ENCODE data around the gene TPST2. TPM values are rescaled to one million over a fixed set of nuclear protein-coding genes. Genes with fewer than 3 reads are reported as not detected.

Gene TPST2
- total and polyA plus RNA-seq, 10 of the 15 experiments (the other 5 are each of a cell fraction or from before 2014, with no cell fraction given) = 6.3 to 33.7 (median 28.4) TPM

- intact Hi-C loops (cut with micrococcal nuclease; ENCODE audit: unreplicated experiment) = no loop called here
- Histone ChIP-seq H3K9me3 (replicated peaks; ENCODE audit: control insufficient read depth, insufficient read depth, low read length) (no peaks in the 10 kb centered on the region), H3K4me1 (ENCODE audit: control insufficient read depth, insufficient read depth, low read length) (peaks cover 34% of the 10 kb centered on the region), H3K79me2 (ENCODE audit: control insufficient read depth, insufficient read depth, low read length) (peaks cover 35% of the 10 kb centered on the region), H3K36me3 (ENCODE audit: control insufficient read depth in 2 of 2, insufficient read depth in 2 of 2, low read length in 1 of 2) (peaks cover 2 to 9% of the 10 kb centered on the region in 2 experiments), H3K4me2 (ENCODE audit: control insufficient read depth, insufficient read depth) (0 out of 2 replicates have a peak overlapping the region, but pooled peaks have one; percentile 12), H3K4me3 (no peak overlapping the region), H4K20me1 (ENCODE audit: control insufficient read depth, insufficient read depth) (no peaks in the 10 kb centered on the region), H2AFZ (ENCODE audit: control insufficient read depth, low read depth, low read length) (no peak overlapping the region), H3K9ac (ENCODE audit: control insufficient read depth, insufficient read depth, low read length) (no peak overlapping the region), H3K27me3 (replicated peaks in 1 of 2; ENCODE audit: control insufficient read depth in 2 of 2, insufficient read depth in 2 of 2, low read length in 1 of 2) (no peaks in the 10 kb centered on the region), H3K27ac (ENCODE audit: control insufficient read depth, insufficient read depth) (no peak overlapping the region)
- CTCF ChIA-PET = interaction anchor here (1.5 kb wide), 1 partner anchor 16 kb away, joined by 3 read pairs; no protein-coding TSS in a partner anchor
- RAD21 ChIA-PET (ENCODE audit: unreplicated experiment) = no interaction called here
- BruUV-seq (replicated peaks) = no TSS peak
- TF ChIP-seq RUNX3 (IDR thresholded peaks at IDR 0.05; ENCODE audit: low read length) (no peak), ZNF622 (IDR thresholded peaks at IDR 0.05) (no peak), SP1 (IDR thresholded peaks at IDR 0.05; ENCODE audit: low read depth, low read length) (no peak), FOS (IDR thresholded peaks at IDR 0.05; ENCODE audit: borderline replicate concordance, extremely low read depth, insufficient read length) (no peak), SKIL (IDR thresholded peaks at IDR 0.05; ENCODE audit: low read depth, poor library complexity, severe bottlenecking) (no peak), HCFC1 (IDR thresholded peaks at IDR 0.05; ENCODE audit: low read length) (no peak), POLR2A (IDR thresholded peaks at IDR 0.05; ENCODE audit: low read depth, low read length) (no peak), BCL3 (IDR thresholded peaks at IDR 0.05; ENCODE audit: borderline replicate concordance, insufficient read depth, low read depth, low read length, poor library complexity, severe bottlenecking) (no peak), KAT2A (conservative IDR thresholded peaks at IDR 0.05; ENCODE audit: control insufficient read depth, low read depth, low read length) (no peak), DPF2 (IDR thresholded peaks at IDR 0.05) (no peak)
- SMC1A ChIA-PET (ENCODE audit: uncharacterized antibody, unreplicated experiment) = interaction anchor here (0.5 to 0.9 kb wide), 2 partner anchors 46 to 146 kb away, joined by 3 read pairs; no protein-coding TSS in a partner anchor
- POLR2A ChIA-PET = no interaction called here
- no peak for ATAC-seq
- DNase-seq (ENCODE audit: low read depth, low spot score) = no peak
- in situ Hi-C loops (cut with MboI) = no loop called here
- WGBS (ENCODE audit: insufficient coverage, insufficient replicate concordance, low lambda C conversion rate, missing lambda C conversion rate) = 44% methylated on average over 4 of the region's 4 CpGs
- no peak for FAIRE-seq
Measured at GRCh38 chr22:26477341-26477731, 112.6 kb downstream of the TPST2 start.
